GM12872 (cell line): ENCODE measurements around the gene COG5.

Source experiments
- TF ChIP-seq, protein P1 (sequence below): IDR thresholded peaks from 3 replicates; pipeline ENCODE4 v1.5.1; 2011; ENCODE audit warnings: low read depth, mild to moderate bottlenecking, low read length, moderate library complexity; ENCODE audit not compliant: insufficient read depth

Gene COG5

DNA sequence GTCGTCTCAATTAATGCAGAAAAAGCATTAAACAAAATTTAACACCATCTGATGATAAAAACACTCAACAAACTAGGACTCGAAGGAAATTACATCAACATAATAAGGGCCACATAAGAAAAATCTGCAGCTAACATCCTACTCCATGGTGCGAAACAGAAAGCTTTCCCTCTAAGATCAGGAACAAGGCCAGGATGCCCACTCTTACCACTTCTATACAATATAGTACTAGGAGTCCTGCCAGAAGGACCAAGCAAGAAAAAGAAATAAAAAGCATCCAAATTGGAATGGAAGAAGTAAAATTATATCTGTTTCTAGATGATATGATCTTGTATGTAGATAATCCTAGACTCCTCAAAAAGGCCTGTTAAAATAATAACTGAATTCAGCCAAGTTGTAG, 237.7 kb downstream of the COG5 start:
- TF ChIP-seq, protein P1, sequence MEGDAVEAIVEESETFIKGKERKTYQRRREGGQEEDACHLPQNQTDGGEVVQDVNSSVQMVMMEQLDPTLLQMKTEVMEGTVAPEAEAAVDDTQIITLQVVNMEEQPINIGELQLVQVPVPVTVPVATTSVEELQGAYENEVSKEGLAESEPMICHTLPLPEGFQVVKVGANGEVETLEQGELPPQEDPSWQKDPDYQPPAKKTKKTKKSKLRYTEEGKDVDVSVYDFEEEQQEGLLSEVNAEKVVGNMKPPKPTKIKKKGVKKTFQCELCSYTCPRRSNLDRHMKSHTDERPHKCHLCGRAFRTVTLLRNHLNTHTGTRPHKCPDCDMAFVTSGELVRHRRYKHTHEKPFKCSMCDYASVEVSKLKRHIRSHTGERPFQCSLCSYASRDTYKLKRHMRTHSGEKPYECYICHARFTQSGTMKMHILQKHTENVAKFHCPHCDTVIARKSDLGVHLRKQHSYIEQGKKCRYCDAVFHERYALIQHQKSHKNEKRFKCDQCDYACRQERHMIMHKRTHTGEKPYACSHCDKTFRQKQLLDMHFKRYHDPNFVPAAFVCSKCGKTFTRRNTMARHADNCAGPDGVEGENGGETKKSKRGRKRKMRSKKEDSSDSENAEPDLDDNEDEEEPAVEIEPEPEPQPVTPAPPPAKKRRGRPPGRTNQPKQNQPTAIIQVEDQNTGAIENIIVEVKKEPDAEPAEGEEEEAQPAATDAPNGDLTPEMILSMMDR, result no peak

DNA sequence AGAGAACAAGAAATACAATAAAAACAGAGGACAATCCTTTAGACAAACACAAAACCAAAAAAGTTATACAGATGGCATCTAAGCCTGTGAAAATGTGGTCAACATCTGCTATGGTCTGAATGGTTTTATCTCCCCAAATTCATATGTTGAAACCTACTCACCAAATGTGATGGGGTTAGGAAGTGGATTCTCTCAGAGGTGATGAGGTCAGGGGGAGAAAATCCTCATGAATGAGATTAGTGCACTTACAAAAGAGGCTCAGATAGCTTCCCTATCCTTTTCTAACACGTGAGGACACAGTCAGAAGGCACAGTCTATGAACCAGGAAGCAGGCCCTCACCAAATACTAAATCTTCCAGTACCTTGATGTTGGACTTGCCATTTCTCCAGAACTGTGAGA, 241.7 kb downstream of the COG5 start:
- TF ChIP-seq, protein P1, result no peak

DNA sequence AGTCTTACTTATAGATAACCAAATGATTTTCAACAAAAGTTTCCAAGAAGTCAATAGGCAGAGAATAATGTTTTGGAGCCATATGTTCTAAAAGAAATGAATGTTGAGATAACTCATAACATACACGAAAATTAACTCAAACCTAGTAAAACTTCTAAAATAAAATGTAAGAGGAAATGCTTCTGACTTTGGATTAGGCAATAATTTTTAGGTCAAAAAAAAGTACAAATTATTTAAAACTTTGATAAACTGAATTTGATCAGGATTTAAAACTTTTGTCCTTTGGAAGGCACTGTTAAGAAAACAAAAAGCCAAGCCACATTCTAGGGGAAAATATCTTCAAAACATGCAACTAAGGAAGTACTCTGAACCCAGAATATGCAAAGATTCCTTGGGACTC, 242.1 kb downstream of the COG5 start:
- TF ChIP-seq, protein P1, result no peak

DNA sequence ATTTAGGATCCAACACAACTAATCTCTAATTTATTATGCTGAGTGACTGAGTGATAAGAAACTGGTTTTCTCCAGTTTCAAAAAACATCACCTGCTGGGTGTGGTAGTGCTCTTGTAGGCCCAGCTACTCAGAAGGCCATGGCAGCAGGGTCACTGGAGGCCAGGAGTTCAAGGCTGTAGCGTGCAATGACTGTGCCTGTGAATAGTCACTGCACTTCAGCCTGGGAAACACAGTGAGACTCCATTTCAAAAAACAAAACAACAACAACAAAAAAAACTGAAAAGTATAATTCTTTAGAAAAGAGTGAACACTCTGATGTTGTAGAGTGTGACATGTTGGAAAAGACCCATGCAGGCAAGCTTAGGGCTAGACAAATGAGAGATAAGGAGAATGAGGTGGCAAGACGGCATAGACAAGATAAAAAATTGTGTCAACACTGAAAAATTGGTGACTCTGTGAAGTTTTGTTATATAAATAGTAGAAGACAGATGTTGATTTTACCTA, 243.9 kb downstream of the COG5 start:
- TF ChIP-seq, protein P1, result no peak

DNA sequence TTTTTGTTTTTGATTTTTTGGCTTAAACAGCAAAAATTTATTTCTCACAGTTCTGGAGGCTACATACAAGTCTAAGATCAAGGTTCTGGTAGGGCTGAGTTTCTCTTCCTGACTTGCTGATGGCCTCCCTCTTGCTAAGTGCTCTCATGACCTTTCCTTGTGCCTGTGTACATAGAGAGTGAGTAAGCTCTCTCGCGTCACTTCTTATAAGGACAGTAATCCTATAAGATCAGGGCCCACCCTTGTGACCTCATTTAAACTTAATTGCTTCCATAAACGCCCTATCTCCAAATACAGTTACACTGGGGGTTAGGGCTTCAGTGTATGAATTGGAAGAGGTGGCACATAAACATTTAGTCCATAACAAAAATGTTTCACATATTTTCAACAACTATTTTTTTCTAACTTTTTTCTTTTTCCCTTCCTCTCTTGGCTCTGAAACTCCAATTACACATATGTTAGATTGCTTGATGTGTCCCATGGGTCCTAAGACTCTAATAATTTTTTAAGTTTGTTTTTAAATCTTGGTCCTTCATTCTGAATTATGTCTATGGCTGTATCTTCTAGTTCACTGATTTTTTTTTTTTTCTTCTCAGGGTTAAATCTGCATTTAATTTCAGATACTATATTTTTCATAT, 245.1 kb downstream of the COG5 start:
- TF ChIP-seq, protein P1, result no peak

DNA sequence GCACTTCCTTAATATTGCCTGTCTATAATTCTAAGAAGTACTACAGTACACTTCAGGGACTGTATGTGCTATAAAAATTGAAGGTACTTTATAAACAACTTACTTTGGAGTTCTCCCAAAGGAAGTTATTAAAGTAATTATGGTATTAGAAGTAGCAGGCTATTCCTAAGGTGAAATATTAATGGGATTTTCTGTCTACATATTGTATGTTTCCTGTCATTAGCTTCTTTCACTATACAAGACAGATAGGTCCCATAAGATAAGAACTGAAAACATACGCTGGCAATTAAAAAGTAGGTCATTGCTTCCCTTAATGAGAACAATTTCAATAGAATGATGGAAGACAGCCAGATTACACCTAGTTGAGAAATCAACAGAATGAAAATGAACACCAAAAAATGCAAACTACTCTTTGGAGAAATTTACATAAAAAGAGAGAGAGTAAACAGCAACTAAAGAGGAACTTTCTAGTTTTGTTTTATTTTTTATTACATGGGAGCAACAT, 248.0 kb downstream of the COG5 start:
- TF ChIP-seq, protein P1, result no peak

DNA sequence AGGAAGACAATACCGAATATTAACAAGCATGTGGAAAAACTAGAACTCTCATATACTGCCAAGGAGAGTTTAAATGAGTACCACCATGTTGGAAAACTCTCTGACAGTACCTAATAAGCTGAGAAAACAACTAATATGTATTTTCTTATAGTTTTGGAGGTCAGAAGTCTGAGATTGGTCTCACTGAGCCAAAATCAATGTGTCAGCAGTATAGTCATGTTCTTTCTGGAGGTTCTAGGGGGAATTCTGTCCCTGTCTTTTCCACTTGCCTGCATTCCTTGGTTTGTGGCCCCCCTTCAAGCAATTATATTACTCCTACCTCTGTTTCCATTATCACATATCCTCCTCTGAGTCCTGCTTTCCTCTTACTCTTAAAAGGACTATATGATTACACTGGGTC, 250.4 kb downstream of the COG5 start:
- TF ChIP-seq, protein P1, result no peak
